Fibroblast of mammary gland (primary cell): ENCODE results near the gene PLXNA4.

ENCODE experiments used
- DNase-seq: peaks from one replicate; pipeline ENCODE4 v3.0.0-alpha.2; 2010; ENCODE audit warnings: low read depth
- H3K4me3 ChIP-seq: 2 replicates; pipeline ENCODE4 v1.5.1; 2011; ENCODE audit warnings: low read depth, mild to moderate bottlenecking, low read length, moderate library complexity; ENCODE audit not compliant: control insufficient read depth
- TF ChIP-seq, protein P1 (sequence below): conservative IDR thresholded peaks from 2 replicates; pipeline ENCODE4 v1.5.1; 2011; ENCODE audit warnings: low read depth, low read length, inconsistent platforms; ENCODE audit not compliant: control insufficient read depth, insufficient read depth

PLXNA4 gene

DNA sequence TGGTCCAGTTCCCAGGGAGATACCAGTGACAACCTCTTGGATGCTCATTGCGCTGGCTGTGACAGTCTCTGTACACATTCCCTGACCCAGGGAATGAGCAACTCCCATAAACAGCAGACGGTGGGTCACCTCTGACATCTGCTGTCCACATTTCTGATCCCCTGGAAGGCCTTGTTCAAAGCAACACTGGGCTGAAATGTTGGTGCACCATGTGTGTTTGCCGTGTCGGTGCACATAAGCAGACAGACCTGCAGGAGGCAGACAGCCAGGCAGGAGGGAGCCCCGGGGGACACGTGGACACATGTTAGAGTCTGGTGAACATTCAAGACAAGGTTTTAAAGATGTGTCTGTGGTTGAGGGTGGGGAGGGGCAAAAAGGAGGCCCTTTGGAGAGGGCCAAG, 254.9 kb downstream of the PLXNA4 start:
- TF ChIP-seq, protein P1, sequence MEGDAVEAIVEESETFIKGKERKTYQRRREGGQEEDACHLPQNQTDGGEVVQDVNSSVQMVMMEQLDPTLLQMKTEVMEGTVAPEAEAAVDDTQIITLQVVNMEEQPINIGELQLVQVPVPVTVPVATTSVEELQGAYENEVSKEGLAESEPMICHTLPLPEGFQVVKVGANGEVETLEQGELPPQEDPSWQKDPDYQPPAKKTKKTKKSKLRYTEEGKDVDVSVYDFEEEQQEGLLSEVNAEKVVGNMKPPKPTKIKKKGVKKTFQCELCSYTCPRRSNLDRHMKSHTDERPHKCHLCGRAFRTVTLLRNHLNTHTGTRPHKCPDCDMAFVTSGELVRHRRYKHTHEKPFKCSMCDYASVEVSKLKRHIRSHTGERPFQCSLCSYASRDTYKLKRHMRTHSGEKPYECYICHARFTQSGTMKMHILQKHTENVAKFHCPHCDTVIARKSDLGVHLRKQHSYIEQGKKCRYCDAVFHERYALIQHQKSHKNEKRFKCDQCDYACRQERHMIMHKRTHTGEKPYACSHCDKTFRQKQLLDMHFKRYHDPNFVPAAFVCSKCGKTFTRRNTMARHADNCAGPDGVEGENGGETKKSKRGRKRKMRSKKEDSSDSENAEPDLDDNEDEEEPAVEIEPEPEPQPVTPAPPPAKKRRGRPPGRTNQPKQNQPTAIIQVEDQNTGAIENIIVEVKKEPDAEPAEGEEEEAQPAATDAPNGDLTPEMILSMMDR, result no peak
- no peak for DNase-seq
- no peak overlapping the region for H3K4me3 ChIP-seq

- H3K4me3 ChIP-seq, result no peak overlapping the region
- DNase-seq, result no peak
- TF ChIP-seq, protein P1, result no peak
Measured at GRCh38 chr7:132319481-132319880, 256.8 kb downstream of the PLXNA4 start.

- TF ChIP-seq, protein P1, result peak; percentile 81
- H3K4me3 ChIP-seq, result no peak overlapping the region
- DNase-seq, result peak; percentile 78
Measured at GRCh38 chr7:132318352-132319318, 257.6 kb downstream of the PLXNA4 start.

DNA sequence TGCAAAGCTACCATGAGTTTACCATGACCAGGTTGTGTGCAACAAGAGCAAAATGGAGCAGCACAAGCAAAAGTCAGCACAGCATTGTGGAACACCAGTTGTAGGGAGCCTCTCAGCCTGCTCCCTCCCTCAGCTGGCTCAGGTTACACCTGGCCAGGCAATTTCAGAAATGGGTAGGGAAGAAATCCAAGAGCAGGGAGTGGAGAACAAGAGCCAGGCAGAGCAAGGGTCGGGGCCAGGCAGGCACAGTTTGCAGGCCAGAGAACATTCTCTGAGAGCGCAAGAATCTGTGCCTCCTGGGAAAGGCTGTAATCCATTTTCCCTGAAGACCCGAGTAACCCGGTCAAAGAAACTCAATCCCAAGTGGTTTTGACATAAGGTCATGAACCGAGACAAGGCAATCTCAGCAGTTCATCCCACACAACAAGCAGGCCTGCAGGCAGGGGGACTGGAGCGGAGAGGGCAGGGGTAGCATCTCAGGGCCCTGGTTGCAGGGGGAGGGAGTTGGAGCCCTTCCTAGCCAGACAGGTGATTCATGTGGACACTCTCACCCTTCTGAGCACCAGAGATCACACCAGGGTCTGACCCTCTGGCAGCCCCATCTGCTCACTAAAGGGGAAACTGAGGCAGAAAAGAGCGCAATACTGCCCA, 258.4 kb downstream of the PLXNA4 start:
- TF ChIP-seq, protein P1, result no peak
- H3K4me3 ChIP-seq, result no peak overlapping the region
- DNase-seq, result no peak

DNA sequence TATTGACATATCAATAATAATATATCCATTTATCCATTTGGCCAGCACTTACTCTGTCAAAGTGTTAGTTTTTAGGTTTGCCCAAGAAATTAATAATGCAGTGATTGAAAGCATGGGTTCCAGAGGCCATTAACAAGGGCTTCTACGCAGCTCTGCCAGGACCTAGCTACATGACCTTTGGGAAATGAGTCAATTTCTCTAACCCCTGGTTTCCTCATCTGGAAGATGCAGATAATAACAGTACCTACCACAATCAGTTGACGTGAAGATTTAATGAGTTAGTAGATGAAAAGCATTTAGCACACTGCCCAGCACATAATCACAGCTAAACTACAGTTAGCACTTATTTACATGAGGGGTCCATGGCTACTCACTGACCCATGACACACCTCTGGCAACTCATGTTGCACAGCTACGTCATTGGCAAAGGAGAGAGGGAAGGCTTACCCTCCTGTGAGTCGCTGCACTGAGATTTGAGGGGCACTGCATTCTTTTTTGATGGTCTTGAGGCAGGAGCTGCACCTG, 263.7 kb downstream of the PLXNA4 start:
- H3K4me3 ChIP-seq, result no peak overlapping the region
- TF ChIP-seq, protein P1, result no peak
- no peak for DNase-seq

GRCh38 chr7:132311733-132312132, 264.5 kb downstream of the PLXNA4 start:
- no peak overlapping the region for H3K4me3 ChIP-seq
- DNase-seq, result no peak
- TF ChIP-seq, protein P1, result no peak
